ENCODE measurements around the gene LGR6. TPM values are rescaled to one million over a fixed set of nuclear protein-coding genes. Genes with fewer than 3 reads are reported as not detected.
"Not testable (repeated sequence)": the region's sequence is repeated elsewhere in the genome, so short reads cannot be mapped to it uniquely, and the experiment has no call there.

LGR6 gene
- total and polyA plus RNA-seq, 7 experiments from 2014 or later: 0.16 to 5.8 (median 0.33) TPM; not detected in 1

- H3K9me3 ChIP-seq (ENCODE audit: control insufficient read depth in 2 of 3, low read length in 3 of 3): no peaks in the 10 kb centered on the region
- no peaks in the 10 kb centered on the region for H3K36me3 ChIP-seq (ENCODE audit: control insufficient read depth in 2 of 3, insufficient read depth in 3 of 3, low read length in 3 of 3)
- intact Hi-C loops (cut with micrococcal nuclease): no loop called here
- H3K27ac ChIP-seq (ENCODE audit: low read depth, low read length): no peak overlapping the region
- ChIA-PET CTCF (interaction anchor here (0.5 to 1.9 kb wide), 4 partner anchors 13 to 25 kb away, joined by 3 to 9 read pairs (median 5); partner anchors contain the start of gene PTPN7), POLR2A (no interaction called here)
- ATAC-seq (no peak), DNase-seq (no peak)
- Mint-ChIP-seq H3K27me3 (peaks cover 0 to 3% (median 0%) of the 10 kb centered on the region in 5 donors), H3K4me3 (no peak overlapping the region), H3K4me1 (peaks cover 7 to 14% (median 11%) of the 10 kb centered on the region in 7 donors), H3K9me3 (no peaks in the 10 kb centered on the region), H3K36me3 (no peaks in the 10 kb centered on the region), H3K27ac (no peak overlapping the region)
- no peaks in the 10 kb centered on the region for H3K4me1 ChIP-seq (ENCODE audit: control insufficient read depth in 2 of 2, insufficient read depth in 2 of 2, low read length in 2 of 2)
- no peaks in the 10 kb centered on the region for H3K27me3 ChIP-seq (ENCODE audit: control insufficient read depth in 2 of 2, insufficient read depth in 2 of 2, low read length in 2 of 2)
- H3K4me3 ChIP-seq (ENCODE audit: low read length): no peak overlapping the region
Measured at GRCh38 chr1:202179828-202180750, 13.5 kb upstream of the LGR6 start.

GRCh38 chr1:202180751-202181139, 12.9 kb upstream of the LGR6 start:
- DNase-seq; H3K4me1 ChIP-seq (ENCODE audit: control insufficient read depth in 2 of 2, insufficient read depth in 2 of 2, low read length in 2 of 2); H3K9me3 Mint-ChIP-seq; H3K27me3 Mint-ChIP-seq; H3K27ac ChIP-seq (ENCODE audit: low read depth, low read length); H3K9me3 ChIP-seq (ENCODE audit: control insufficient read depth in 2 of 3, low read length in 3 of 3); H3K36me3 ChIP-seq (ENCODE audit: control insufficient read depth in 2 of 3, insufficient read depth in 3 of 3, low read length in 3 of 3); H3K36me3 Mint-ChIP-seq; H3K27ac Mint-ChIP-seq; H3K4me3 ChIP-seq (ENCODE audit: low read length); intact Hi-C loops (cut with micrococcal nuclease); H3K27me3 ChIP-seq (ENCODE audit: control insufficient read depth in 2 of 2, insufficient read depth in 2 of 2, low read length in 2 of 2); POLR2A ChIA-PET; H3K4me3 Mint-ChIP-seq; ATAC-seq: not testable (repeated sequence)
- H3K4me1 Mint-ChIP-seq: peaks cover 7 to 14% (median 11%) of the 10 kb centered on the region in 7 donors
- CTCF ChIA-PET: interaction anchor here (1.9 kb wide), 1 partner anchor 12 kb away, joined by 6 read pairs; no protein-coding TSS in a partner anchor

GRCh38 chr1:202181586-202181985, 12.0 kb upstream of the LGR6 start:
- H3K4me3 Mint-ChIP-seq: no peak overlapping the region
- DNase-seq: no peak
- no peaks in the 10 kb centered on the region for H3K36me3 Mint-ChIP-seq
- ChIA-PET CTCF (interaction anchor here (1.9 kb wide), 1 partner anchor 11 kb away, joined by 6 read pairs; no protein-coding TSS in a partner anchor), POLR2A (no interaction called here)
- Histone ChIP-seq H3K4me1 (ENCODE audit: control insufficient read depth in 2 of 2, insufficient read depth in 2 of 2, low read length in 2 of 2) (no peaks in the 10 kb centered on the region), H3K36me3 (ENCODE audit: control insufficient read depth in 2 of 3, insufficient read depth in 3 of 3, low read length in 3 of 3) (no peaks in the 10 kb centered on the region), H3K27me3 (ENCODE audit: control insufficient read depth in 2 of 2, insufficient read depth in 2 of 2, low read length in 2 of 2) (no peaks in the 10 kb centered on the region), H3K4me3 (ENCODE audit: low read length) (no peak overlapping the region), H3K9me3 (ENCODE audit: control insufficient read depth in 2 of 3, low read length in 3 of 3) (no peaks in the 10 kb centered on the region), H3K27ac (ENCODE audit: low read depth, low read length) (no peak overlapping the region)
- no peak overlapping the region for H3K27ac Mint-ChIP-seq
- no peaks in the 10 kb centered on the region for H3K9me3 Mint-ChIP-seq
- intact Hi-C loops (cut with micrococcal nuclease): no loop called here
- H3K27me3 Mint-ChIP-seq: peaks cover 0 to 3% (median 0%) of the 10 kb centered on the region in 5 donors
- H3K4me1 Mint-ChIP-seq: peaks cover 7 to 14% (median 11%) of the 10 kb centered on the region in 7 donors
- ATAC-seq: no peak

GRCh38 chr1:202182040-202182877, 11.3 kb upstream of the LGR6 start:
- intact Hi-C loops (cut with micrococcal nuclease): no loop called here
- Histone ChIP-seq H3K9me3 (ENCODE audit: control insufficient read depth in 2 of 3, low read length in 3 of 3) (no peaks in the 10 kb centered on the region), H3K4me1 (ENCODE audit: control insufficient read depth in 2 of 2, insufficient read depth in 2 of 2, low read length in 2 of 2) (no peaks in the 10 kb centered on the region), H3K27me3 (ENCODE audit: control insufficient read depth in 2 of 2, insufficient read depth in 2 of 2, low read length in 2 of 2) (no peaks in the 10 kb centered on the region), H3K4me3 (ENCODE audit: low read length) (no peak overlapping the region), H3K27ac (ENCODE audit: low read depth, low read length) (no peak overlapping the region), H3K36me3 (ENCODE audit: control insufficient read depth in 2 of 3, insufficient read depth in 3 of 3, low read length in 3 of 3) (no peaks in the 10 kb centered on the region)
- H3K4me3 Mint-ChIP-seq: no peak overlapping the region
- POLR2A ChIA-PET: no interaction called here
- ATAC-seq (no peak), DNase-seq (no peak)
- no peaks in the 10 kb centered on the region for H3K9me3 Mint-ChIP-seq
- peaks cover 0 to 6% (median 0%) of the 10 kb centered on the region in 5 donors for H3K27me3 Mint-ChIP-seq
- no peaks in the 10 kb centered on the region for H3K36me3 Mint-ChIP-seq
- CTCF ChIA-PET: interaction anchor here (0.6 kb wide), 1 partner anchor 395 kb away, joined by 3 read pairs; no protein-coding TSS in a partner anchor
- no peak overlapping the region for H3K27ac Mint-ChIP-seq
- H3K4me1 Mint-ChIP-seq: peaks cover 7 to 14% (median 11%) of the 10 kb centered on the region in 7 donors

- intact Hi-C loops (cut with micrococcal nuclease): loop anchor here (1.0 to 2.0 kb wide), 3 partner anchors 20 to 130 kb away; partner anchors contain the start of gene PTPN7 (in 1 of the 2)
- Histone ChIP-seq H3K4me1 (ENCODE audit: control insufficient read depth in 2 of 2, insufficient read depth in 2 of 2, low read length in 2 of 2) (no peaks in the 10 kb centered on the region), H3K4me3 (ENCODE audit: low read length) (no peak overlapping the region), H3K9me3 (ENCODE audit: control insufficient read depth in 2 of 3, low read length in 3 of 3) (no peaks in the 10 kb centered on the region), H3K36me3 (ENCODE audit: control insufficient read depth in 2 of 3, insufficient read depth in 3 of 3, low read length in 3 of 3) (no peaks in the 10 kb centered on the region), H3K27ac (ENCODE audit: low read depth, low read length) (no peak overlapping the region), H3K27me3 (ENCODE audit: control insufficient read depth in 2 of 2, insufficient read depth in 2 of 2, low read length in 2 of 2) (no peaks in the 10 kb centered on the region)
- peak in 6 of 9 donors; percentile 20 to 77 (median 48) for DNase-seq
- ATAC-seq: peak; percentile 71
- POLR2A ChIA-PET: no interaction called here
- no peaks in the 10 kb centered on the region for H3K36me3 Mint-ChIP-seq
- H3K4me1 Mint-ChIP-seq: peaks cover 9 to 14% (median 12%) of the 10 kb centered on the region in 7 donors
- H3K27me3 Mint-ChIP-seq: peaks cover 0 to 6% (median 0%) of the 10 kb centered on the region in 5 donors
- CTCF ChIA-PET: interaction anchor here (0.6 to 2.4 kb wide), 5 partner anchors 16 to 539 kb away, joined by 3 to 9 read pairs (median 6); partner anchors contain the start of gene PTPN7
- peak overlapping the region in 1 of 9 donors; percentile 41 for H3K27ac Mint-ChIP-seq
- no peak overlapping the region for H3K4me3 Mint-ChIP-seq
- no peaks in the 10 kb centered on the region for H3K9me3 Mint-ChIP-seq
Measured at GRCh38 chr1:202184750-202185460, 8.7 kb upstream of the LGR6 start.

- CTCF ChIA-PET: interaction anchor here (0.5 to 2.4 kb wide), 9 partner anchors 24 to 966 kb away, joined by 3 to 9 read pairs (median 3); partner anchors contain the start of gene PTPN7
- ATAC-seq (no peak), DNase-seq (no peak)
- no peaks in the 10 kb centered on the region for H3K27me3 ChIP-seq (ENCODE audit: control insufficient read depth in 2 of 2, insufficient read depth in 2 of 2, low read length in 2 of 2)
- POLR2A ChIA-PET: interaction anchor here (0.6 kb wide), 1 partner anchor 375 kb away, joined by 3 read pairs; no protein-coding TSS in a partner anchor
- H3K9me3 ChIP-seq (ENCODE audit: control insufficient read depth in 2 of 3, low read length in 3 of 3): no peaks in the 10 kb centered on the region
- Mint-ChIP-seq H3K4me1 (peaks cover 9 to 14% (median 12%) of the 10 kb centered on the region in 7 donors), H3K4me3 (no peak overlapping the region), H3K27ac (no peak overlapping the region), H3K36me3 (no peaks in the 10 kb centered on the region), H3K27me3 (peaks cover 0 to 6% (median 0%) of the 10 kb centered on the region in 5 donors), H3K9me3 (no peaks in the 10 kb centered on the region)
- no peaks in the 10 kb centered on the region for H3K4me1 ChIP-seq (ENCODE audit: control insufficient read depth in 2 of 2, insufficient read depth in 2 of 2, low read length in 2 of 2)
- intact Hi-C loops (cut with micrococcal nuclease): no loop called here
- no peaks in the 10 kb centered on the region for H3K36me3 ChIP-seq (ENCODE audit: control insufficient read depth in 2 of 3, insufficient read depth in 3 of 3, low read length in 3 of 3)
- no peak overlapping the region for H3K4me3 ChIP-seq (ENCODE audit: low read length)
- no peak overlapping the region for H3K27ac ChIP-seq (ENCODE audit: low read depth, low read length)
Measured at GRCh38 chr1:202186327-202186726, 7.3 kb upstream of the LGR6 start.
